NK-92 (cell line): ENCODE data around the gene UNC13C.
"Not testable (repeated sequence)": the region's sequence is repeated elsewhere in the genome, so short reads cannot be mapped to it uniquely, and the experiment has no call there.

Experiments
- DNase-seq: peaks from one replicate; lab custom pipeline; 2025; ENCODE audit not compliant: unreplicated experiment; lab: John Stamatoyannopoulos, UW

The UNC13C gene

DNA sequence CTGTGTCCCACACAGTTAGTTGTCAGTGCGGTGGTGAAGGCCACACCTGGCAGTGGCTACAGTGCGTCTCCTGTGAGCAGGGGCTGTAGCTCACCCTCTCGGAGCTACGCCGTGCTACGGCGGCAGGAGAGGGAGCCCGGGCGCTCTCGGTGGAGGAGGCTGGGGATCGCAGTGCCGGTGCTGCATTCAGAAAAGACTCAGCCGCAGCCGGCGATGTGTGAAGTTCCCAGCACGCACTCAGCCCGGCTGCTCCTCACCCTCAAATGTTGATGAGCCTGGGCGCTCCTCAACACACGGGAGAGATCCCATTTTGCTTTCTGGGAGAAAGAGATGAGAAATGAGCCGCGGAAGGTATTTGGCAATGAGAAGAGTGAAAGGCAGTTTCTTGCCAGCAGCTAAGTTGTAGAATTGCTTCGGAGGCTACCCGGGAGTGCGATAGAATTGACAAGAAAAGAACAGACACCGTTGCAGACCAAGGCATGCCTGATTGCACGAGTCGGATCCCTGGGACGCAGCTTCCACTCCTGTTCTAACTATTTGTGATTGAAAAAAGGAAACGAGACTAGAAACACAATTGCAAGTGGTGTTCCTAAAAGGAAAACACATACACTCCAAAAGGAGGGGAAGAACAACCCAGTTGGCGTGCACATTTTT lies at the start of gene UNC13C:
UNC13C (plus strand) TSS at position 189 of the 654 bp plus-strand sequence. CDS start 34,463 bp downstream, outside the sequence.
- DNase-seq, result no peak

DNA sequence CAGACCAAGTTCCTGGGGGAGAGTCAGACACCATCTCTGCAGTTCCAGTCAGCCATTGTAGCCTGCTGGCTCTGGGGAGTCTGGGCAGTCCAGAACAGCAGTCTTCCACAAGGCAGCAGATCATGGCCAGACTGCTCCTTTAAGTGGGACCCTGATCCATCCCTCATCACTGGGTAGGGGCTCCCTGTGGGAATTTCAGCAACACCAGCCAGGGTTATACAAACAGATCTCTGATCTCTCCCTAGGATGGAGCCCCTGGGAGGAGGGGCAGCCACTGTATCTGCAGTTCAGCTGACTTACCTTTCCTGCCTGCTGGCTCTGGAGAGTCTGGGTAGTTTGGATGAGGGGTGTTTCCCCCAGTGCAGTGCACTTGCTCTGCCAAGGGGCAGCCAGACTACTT lies 42.1 kb upstream of the UNC13C start:
- no peak for DNase-seq

DNA sequence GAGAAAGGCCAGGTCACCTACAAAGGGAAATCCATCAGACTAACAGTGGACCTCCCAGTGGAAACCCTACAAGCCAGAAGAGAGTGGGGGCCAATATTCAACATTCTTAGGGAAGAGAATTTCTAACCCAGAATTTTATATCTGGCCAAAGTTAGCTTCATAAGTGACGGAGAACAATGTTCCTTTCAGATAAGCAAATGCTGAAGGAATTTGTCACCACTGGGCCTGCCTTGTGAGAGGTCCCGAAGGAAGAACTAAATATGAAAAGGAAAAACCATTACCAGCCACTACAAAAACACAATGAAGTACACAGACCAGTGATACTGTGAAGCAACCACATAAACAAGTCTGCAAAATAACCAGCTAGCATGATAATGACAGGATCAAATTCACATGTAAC lies 40.6 kb upstream of the UNC13C start:
- DNase-seq, result not testable (repeated sequence)

DNA sequence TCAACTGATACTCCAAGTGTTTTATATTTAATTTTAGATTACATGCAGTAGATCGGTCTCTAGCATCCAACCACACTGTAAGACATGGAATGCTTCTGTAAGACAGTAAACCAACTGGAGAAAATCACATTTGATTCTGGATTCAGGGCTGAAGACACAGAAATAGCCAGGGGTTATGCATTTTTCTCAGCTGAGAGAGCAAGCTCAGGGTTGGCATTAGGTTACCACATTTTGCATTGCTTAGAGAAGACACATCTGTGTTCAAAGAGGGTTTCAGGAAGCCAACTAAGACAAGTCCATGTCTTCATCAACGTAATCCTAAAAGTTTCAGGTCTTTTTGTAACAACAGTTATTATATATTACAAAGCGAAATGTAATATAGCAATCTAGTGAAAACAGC lies 27.7 kb upstream of the UNC13C start:
- no peak for DNase-seq

DNA sequence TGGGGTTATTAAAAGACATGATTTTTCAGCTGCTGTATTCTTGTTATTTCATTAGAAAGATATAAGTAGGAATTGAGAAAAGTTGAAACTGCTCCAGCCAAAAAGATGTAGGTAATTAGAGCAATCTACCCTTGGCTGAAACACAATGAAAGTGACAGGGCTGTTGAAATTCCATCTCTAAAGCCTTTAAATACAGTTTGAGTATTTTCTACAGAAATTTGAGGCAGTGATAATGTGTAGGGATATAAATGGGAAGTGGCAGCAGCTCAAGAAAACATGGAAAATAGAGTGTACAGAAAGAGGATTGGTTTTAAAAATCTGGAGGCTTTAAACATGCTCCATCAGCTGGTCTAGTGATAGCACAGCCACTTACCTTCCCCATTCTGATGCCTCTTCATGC lies 22.8 kb upstream of the UNC13C start:
- no peak for DNase-seq

DNA sequence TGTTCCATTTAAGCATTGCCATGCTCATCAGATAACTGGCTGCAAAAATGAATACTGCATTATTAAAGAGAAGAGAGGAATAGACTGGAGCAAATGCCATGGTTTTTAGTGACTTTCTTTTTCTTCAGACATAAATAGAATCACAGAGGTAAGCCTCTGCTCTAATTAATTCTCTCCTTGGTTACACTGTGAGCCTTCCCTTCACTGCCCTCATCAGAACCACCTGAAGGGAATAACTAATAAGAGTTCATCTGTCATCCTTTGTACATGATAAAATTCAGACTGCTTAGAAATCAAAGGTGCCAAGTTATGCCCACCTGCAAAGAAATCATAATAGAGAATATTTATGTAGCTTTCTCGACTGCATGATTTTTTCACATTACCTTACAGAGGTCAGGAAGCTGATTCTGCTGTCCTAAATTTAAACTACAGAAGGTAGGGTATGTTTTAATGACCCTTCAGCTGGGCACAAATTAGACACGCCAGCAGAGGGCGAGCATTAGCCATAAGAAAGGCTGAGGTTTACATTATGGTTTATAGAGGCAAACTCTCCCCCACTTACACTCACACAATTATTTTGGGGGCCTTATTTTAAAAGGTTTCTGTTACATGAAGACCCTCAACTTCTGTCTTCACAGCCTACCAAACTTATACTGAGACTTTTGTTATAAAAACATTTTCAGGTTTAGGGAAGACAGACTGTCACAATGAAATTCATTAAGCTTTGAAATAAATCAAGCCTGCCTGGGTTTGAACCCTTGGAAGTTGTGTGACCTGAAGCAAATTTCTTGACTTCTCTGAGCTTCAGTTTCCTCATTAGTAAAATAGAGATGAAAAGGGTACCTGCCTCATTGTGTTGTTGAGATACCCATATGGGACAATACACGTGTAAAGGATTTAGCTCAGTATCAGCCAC lies 15.3 kb upstream of the UNC13C start:
- no peak for DNase-seq

DNA sequence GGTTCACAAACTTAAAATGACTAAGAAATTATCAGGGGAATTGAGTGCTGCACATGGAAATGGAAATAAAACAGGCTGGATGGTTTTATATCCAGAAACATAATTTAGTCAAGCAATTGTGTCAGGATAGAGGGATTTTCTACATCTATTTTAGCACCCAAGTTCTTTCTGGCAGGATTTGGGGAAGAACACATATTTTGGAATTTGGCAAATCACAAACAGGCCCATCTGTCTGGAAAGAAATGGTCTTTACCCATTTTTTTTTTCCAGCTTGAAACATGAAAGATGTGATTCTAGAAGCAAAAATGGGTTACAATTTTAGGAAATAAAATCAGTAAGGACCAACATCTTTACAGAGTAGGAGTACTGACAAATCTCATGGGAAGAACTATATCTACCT lies 14.4 kb upstream of the UNC13C start:
- no peak for DNase-seq

DNA sequence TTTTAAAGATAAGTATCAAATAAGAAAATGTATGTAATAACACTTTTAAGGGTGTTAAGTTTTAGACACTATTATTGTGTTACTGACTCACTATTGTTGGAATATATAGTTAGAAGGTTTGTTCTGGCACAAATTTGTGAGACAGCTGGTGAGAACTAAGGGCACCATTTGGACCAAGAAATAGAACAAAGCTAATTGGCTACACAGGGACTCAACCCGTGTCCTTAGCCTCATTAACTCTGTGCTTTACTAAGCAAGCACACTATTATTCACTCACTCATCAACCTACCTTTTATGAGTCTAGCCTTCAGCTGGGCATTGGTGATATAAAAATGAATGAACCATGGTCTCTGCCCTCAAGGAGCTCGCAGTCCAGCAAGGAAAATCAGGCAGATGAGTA lies 4.1 kb upstream of the UNC13C start:
- no peak for DNase-seq

DNA sequence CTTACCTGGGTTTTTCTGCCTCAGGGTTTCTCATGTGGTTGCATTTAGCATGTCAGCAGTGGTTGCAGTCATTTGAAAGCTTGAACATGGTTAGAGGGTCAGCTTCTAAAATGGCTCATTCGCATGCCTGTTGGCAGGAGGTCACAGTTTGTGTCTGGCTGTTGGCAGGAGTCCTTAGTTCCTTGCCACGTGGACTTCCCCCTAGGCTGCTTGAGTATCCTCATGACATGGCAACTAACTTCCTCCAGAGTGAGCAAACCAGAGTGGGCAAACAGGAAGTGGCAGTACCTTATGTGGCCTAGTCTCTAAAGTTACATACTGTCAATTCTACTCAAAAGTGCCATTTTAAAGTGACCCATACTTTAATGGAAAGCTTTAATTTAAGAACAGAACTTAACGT lies 3.4 kb upstream of the UNC13C start:
- no peak for DNase-seq

DNA sequence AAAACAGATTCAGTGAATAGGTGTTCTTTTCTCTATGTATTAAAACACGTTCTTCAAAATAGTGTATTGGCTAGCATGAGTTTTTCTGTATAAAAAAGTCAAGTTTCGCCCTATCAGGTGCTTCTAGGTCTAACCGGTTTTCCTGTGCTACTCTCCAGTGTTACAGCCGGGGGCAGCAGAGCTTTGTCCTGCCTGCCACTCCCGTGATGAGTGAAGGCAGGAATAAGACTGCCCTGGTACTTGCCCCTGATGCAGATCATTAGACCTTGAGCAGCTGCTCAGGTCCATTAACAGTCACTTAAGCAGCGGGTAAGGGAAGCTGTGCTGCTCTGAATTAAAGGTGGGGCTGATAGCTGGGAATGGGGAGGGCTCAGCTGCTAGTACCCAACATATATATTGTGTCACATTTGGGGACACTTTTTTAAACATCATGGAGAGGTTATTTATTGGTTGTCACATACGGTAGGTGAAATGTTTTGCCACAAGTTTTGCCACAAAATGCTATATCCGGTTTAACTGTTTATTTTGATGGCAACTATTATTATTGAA lies 1.3 kb upstream of the UNC13C start:
- DNase-seq, result no peak

DNA sequence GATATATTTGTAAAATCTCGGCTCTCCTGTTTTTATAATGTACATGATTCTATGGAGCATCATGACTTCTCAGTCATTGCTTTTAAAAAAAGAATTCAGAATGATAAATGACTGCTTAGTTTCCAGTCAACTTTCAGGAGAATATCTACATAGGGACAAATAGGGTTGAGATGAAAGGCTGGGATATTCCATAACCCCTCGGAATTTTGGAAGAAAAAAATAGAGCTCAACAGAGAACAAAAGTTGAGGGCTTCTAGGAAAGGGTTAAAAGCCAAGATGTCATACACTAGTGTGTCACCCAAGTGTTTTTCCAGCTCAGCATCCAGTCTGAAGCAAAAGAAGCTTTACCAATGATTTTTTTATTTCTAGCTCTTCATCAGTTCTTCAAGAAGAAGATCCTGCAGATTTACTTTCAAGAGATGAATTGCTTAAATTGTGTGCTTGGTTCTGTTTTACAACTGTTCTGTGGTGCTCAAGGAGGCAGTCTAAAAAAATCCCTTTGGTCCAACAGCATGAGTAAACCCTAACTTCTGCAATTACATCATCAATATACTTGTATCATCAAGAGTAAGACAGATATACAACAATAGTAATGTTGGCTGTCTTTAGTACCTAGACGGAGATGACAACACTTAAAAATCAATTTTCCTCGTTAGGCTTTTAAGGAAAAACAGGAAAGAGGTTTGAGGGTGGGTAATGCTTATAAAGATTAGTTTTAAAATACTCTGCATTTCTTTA lies 979 bp downstream of the UNC13C start:
- DNase-seq, result no peak

DNA sequence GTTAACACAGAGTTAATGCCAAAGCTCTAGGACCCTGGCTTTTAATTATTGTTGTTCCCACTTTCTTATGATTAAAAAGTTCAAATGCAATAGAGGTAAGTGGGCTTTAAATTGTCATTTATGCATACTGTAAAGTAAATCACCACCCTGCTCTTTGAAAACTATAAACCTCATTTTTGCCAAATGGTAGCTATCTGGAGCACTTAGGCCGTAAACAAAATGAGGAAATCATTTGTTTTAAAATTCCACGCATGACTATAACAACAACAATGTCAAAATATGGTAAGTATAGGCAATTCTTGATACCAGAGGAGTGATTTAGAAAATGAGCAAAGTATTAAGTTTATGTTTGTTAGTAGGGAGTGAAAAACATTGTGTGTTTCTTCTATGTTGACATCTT lies 1.8 kb downstream of the UNC13C start:
- DNase-seq, result no peak

DNA sequence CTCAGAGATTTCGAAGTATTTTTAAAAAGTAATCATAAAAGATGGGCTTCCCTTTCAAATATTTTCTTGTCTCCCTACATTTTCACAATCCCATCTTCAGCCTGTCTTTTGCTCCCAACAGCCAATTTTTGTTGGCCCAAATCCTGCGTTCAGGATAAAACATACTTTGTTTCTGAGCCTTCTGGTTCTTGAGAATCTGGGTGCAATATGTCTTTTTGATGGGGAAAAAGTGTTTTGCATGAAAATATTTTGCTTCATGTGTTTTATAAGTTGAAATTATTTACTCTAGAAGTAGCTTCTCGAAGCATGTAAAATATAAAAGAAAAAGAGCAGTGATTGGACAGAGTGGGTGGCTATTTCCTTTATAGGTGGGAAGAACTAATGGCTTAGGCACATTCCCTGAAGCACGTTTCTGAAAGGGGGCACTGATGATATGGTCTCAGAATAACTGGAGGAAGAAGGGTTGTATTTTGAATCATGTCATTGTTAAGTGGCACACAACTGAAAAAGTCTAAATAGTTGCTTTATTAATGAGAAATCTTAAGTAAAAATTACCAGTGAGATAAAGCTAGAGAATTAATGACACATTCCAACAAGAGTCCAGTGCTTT lies 3.9 kb downstream of the UNC13C start:
- no peak for DNase-seq

DNA sequence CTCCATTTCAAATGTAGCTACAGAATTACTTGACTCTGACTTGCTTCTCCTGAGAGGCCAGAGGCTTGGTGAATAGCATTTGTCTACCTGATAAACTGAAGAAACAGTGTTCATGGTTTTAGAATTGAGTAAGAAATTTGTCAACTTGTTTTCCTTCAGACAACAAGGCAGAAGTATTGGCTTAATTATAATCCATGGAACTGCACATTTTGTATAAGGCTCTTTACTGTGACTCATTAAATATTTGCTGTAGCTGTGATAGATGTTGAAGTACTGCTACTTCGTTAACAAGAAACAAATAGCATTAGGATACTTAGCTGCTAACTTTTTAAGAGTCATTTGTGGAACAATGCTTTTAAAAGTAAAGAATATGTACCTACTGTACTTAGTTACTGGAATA lies 4.6 kb downstream of the UNC13C start:
- DNase-seq, result no peak

DNA sequence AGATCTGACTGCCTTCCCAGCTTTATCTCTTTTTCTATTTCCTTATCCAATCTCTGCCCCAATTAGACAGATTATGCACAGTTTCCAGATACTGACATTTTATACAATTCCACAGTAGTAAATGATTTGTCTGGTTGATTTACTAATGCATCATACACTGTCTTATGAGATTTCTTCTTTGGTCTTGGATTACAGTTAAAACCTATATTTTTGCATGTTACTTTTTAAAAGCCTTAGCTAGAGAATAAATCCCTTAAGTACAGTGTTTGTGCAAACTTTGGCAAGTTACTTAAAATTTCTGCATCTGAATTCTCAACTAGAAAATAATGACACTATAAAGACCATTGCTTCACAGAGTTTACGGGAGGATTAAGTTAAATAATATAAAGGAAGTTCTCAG lies 6.0 kb downstream of the UNC13C start:
- no peak for DNase-seq

DNA sequence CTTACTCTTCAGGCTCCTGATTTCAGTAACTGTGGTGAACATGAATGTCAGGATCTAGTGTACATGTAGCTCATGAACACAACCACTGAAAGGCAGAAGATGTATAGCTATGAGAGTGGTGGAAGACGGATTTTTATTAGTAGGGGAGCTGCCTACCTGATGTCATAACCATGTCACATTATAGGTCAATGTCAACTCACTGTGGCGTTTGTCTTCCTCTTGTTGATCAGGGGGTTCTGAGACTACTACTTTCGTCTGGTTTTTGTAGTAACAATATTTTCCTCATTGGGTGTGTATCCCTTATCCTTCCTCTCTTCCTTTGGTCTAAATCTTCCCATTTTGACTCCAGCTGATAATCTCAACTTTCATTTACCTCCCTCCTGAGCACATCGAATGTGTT lies 7.3 kb downstream of the UNC13C start:
- DNase-seq, result no peak

DNA sequence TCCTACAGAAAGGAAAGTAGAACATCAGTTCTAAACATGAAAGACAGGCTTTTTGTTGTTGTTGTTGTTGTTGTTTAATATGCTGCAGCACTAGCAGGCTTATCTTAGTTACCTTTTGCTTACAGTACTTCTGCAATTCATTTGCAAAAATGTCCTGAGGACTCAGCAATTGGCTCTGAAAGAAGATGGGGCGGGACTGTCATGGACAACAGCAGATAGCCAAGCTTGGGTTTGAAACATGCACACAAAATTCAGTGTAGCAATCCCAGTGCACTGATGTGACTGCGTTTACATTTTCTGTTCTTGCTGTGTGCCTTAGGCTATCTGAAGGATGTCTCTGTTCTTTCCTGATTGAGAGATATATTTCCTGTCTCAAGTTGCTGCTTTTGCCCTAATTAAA lies 9.2 kb downstream of the UNC13C start:
- DNase-seq, result no peak

DNA sequence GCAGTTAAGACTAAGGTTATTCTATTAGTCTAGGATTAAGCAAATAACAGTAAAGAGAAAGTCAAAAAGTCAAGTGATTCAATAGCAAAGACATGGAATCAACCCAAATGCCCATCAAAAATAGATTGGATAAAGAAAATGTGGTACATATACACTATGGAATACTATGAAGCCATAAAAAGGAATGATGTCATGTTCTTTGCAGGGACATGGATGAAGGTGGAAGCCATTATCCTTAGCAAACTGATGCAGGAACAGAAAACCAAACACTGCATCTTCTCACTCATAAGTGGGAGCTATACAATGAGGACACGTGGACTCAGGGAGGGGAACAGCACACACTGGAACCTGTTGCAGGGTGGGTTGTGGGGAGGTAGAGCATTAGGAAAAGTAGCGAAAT lies 29.0 kb downstream of the UNC13C start:
- no peak for DNase-seq

DNA sequence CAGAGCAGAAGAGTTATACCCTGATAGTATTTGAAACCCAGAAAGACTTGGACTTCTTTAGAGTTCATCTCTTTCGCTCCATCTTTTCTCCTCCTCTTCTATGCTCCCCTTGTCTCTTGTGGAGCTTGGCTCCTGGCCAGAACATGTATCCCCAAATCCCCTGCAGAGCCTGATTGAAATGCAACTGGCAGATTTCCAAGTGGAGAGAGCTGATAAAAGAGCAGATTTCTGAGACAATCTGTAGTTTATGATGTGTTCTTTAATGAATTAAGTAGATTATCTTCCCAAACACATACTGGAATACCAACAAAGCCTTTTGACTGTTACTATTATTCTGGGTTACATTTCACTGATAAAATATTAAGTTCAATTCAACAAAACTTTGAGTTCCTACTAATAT lies 33.4 kb downstream of the UNC13C start:
- DNase-seq, result no peak

DNA sequence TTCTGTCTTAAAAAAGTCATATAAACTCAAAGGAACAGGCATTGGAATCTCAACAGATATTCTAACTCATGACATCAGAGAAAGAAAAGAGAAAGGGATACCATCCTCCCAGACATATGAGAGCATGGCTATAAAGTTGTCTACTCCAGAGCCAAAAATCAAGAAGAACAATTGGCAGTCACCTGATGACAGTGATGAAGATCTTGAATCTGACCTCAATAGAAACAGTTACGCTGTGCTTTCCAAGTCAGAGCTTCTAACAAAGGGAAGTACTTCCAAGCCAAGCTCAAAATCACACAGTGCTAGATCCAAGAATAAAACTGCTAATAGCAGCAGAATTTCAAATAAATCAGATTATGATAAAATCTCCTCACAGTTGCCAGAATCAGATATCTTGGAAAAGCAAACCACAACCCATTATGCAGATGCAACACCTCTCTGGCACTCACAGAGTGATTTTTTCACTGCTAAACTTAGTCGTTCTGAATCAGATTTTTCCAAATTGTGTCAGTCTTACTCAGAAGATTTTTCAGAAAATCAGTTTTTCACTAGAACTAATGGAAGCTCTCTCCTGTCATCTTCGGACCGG lies 35.9 kb downstream of the UNC13C start:
- no peak for DNase-seq

DNA sequence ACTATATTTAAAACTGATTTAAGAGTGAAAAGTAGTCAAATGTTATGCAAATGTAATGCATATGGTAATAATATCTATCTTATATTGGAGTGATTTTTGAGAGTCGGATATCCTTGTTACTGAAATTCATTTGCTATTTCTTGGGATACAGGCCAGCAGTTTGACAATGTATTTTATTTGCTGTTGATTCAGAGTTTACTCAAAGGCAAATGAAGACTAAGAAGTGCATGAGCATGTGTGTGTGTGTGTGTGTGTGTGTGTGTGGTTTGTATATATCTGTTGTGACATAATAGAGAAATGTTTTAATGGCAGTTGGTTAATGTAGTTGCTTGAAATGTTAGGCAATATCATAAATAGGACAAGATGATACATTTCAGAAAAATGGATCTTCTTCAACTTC lies 39.0 kb downstream of the UNC13C start:
- DNase-seq, result no peak
